LNCAP (cell line): ENCODE results near the gene GNG7.

Experiments used
- CTCF ChIP-seq: fragments of 450-650 bp; IDR thresholded peaks from 2 replicates; pipeline ENCODE4 v1.5.1; 2017; ENCODE audit warnings: mild to moderate bottlenecking

Gene GNG7

GRCh38 chr19:2685204-2685704, 17.2 kb downstream of the GNG7 start:
- no peak for TF ChIP-seq CTCF

GRCh38 chr19:2683430-2684003, 19.0 kb downstream of the GNG7 start:
- no peak for TF ChIP-seq CTCF

DNA sequence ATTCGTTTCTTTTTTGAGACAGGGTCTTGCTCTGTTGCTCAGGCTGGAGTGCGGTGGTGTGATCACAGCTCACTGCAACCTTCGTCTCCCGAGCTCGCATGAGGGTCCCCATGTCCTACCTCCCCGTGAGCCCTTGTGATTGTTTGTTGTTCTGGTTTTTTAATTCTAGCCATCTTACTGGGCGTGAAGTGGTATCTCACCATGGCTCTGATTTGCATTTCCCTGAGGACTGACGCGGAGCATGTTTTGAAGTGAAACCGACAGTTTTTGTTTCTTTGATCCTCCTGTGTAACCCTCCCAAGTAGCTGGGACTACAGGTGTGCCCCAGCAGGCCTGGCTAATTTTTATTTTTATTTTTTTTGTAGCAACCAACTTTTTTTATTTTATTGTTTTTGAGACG, 21.7 kb downstream of the GNG7 start:
- no peak for TF ChIP-seq CTCF

DNA sequence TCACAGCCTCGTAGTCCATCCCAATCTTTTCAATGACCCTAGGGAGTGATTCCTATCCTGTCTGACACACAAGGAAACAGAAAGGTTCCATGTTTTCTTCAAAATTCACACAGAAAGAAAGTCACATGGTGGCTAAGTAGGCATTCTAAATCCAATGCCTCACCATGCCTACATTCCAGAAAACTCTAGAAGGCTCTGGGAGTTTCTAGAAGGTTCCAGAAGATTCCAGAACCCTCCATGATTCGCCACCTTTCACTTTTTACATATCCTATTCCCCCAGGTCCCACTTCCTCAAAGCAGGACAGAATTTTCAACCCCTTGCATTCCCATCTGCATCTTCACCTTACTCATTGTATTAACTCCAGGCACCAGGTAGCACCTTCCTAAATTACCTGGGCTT, 23.1 kb downstream of the GNG7 start:
- no peak for TF ChIP-seq CTCF

GRCh38 chr19:2678044-2678671, 24.3 kb downstream of the GNG7 start:
- TF ChIP-seq CTCF = no peak

DNA sequence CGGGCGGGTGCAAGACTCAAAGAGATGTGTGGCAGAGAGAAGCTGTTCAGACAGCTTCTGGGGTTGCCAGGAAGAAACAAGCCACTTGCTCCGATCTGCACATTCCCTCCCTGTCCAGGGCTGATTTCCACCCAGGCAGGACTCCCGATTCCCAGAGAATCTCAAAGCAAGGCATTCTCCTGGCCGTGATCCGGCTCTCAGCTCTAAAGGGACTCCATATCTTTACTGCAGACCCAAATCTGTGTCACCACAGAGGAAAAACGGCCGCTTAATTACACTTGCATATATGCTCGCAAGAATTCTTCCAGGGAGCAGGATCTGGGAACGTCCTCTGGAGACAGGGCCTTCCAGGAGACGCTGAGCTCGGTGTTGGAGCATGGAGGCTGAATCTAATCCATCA, 25.7 kb downstream of the GNG7 start:
- TF ChIP-seq CTCF = no peak

DNA sequence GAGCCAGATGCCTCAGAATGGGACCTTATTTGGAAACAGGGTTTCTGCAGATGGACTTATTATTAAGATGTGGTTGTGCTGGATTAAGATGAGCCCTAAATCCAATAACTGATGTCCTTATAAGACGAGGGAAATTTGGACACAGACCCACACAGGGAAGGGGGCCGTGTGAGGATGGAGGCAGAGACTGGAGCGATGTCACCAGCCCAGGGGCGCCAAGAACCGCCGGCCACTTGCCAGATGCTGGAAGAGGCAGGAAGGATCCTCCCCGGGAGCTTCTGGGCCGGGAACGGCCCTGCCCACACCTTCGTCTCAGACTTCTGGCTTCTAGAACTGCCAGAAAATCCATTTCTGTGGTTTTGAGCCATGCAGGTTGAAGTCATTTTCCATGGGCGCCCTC, 26.6 kb downstream of the GNG7 start:
- no peak for TF ChIP-seq CTCF

DNA sequence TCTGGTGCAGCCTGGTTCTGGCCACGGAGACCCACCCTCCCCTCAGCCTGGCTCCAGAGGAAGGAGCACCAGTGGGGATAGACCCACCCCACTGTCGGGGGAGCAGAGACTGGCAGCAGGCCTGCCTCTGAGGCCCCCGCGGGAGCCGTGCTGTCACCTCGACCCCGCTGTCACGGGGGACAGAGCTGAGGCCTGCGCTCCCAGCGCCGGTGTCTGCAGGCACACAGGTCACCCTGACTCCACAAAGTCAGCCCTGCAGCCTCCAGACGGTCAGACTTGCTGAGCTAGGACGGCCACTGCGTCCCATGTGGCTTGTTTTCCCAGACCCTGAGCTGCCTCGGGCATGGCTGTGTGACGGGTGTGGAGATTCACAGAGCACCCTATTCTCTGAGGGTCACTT, 32.3 kb downstream of the GNG7 start:
- no peak for TF ChIP-seq CTCF
